ENCODE measurements around the gene TNFSF15. TPM values are rescaled to one million over a fixed set of nuclear protein-coding genes. Genes with fewer than 3 reads are reported as not detected.

Gene TNFSF15
- total RNA-seq, 1 experiment from 2014 or later = not detected

GRCh38 chr9:114813717-114814418, 8.0 kb upstream of the TNFSF15 start:
- H2AK5ac ChIP-seq (ENCODE audit: insufficient read length, low read length) = no peak overlapping the region
- H2BK15ac ChIP-seq (ENCODE audit: low read depth, low read length) = no peak overlapping the region
- peaks cover 4% of the 10 kb centered on the region; the same call in 1 of the 2 replicates for H3K4me1 ChIP-seq (ENCODE audit: insufficient read depth, low read length)
- H3K36me3 Mint-ChIP-seq (ENCODE audit: insufficient read depth in 1 of 3, low read depth in 3 of 3) = no peaks in the 10 kb centered on the region
- H3K79me2 ChIP-seq (ENCODE audit: insufficient read depth, low read length) = no peaks in the 10 kb centered on the region
- H3K27ac ChIP-seq (ENCODE audit: insufficient read length, low read depth, low read length) = no peak overlapping the region
- H3K14ac ChIP-seq (ENCODE audit: insufficient read depth, low read length) = no peak overlapping the region
- no peak overlapping the region for H3K4me2 ChIP-seq (ENCODE audit: insufficient read depth, insufficient read length, low read length)
- no peak overlapping the region for H2BK12ac ChIP-seq (ENCODE audit: insufficient read length, low read depth, low read length)
- H3K27me3 ChIP-seq (ENCODE audit: insufficient read depth, low read length) = no peaks in the 10 kb centered on the region
- no peaks in the 10 kb centered on the region for H3K79me1 ChIP-seq (ENCODE audit: insufficient read depth, low read depth, low read length, poor library complexity, severe bottlenecking)
- peaks cover 0 to 3% of the 10 kb centered on the region in 2 experiments; a peak in 1 of 4 replicates for H3K4me1 Mint-ChIP-seq
- H3K9me3 ChIP-seq (ENCODE audit: control insufficient read depth, low read depth, low read length) = no peaks in the 10 kb centered on the region
- H3K27me3 Mint-ChIP-seq (ENCODE audit: low read depth) = peaks cover 26% of the 10 kb centered on the region
- no peak overlapping the region for H3K4ac ChIP-seq (ENCODE audit: low read depth, low read length)
- WGBS (ENCODE audit: extremely low coverage, insufficient read length, low lambda C conversion rate) = no CpG with 5 or more reads among the region's 5 CpGs
- no peak overlapping the region for H3K23ac ChIP-seq (ENCODE audit: insufficient read length, low read depth, low read length)
- H3K9me3 Mint-ChIP-seq = no peaks in the 10 kb centered on the region
- H3K56ac ChIP-seq (ENCODE audit: insufficient read length, low read depth, low read length) = no peak overlapping the region
- DNase-seq = no peak
- no peak overlapping the region for H3K27ac Mint-ChIP-seq
- no peak overlapping the region for H2AFZ ChIP-seq (ENCODE audit: low read length)
- no peak overlapping the region for H4K5ac ChIP-seq (ENCODE audit: insufficient read length, low read depth, low read length)
- no peak overlapping the region for H4K8ac ChIP-seq (replicated peaks; ENCODE audit: insufficient read length, low read depth, low read length)
- H4K91ac ChIP-seq (ENCODE audit: insufficient read length, low read depth, low read length) = no peak overlapping the region
- H3K9ac ChIP-seq (ENCODE audit: extremely low read depth, insufficient read length, low read length) = no peak overlapping the region
- no peak overlapping the region for H3T11ph ChIP-seq (ENCODE audit: low read length)
- H4K20me1 ChIP-seq (ENCODE audit: control insufficient read depth, insufficient read depth, insufficient read length) = no peaks in the 10 kb centered on the region
- no peak overlapping the region for H3K18ac ChIP-seq (ENCODE audit: insufficient read length, low read depth, low read length)
- no peak overlapping the region for H2BK120ac ChIP-seq (ENCODE audit: low read depth, low read length, poor library complexity, severe bottlenecking)
- H3K4me3 Mint-ChIP-seq = no peak overlapping the region
- no peak overlapping the region for H2BK20ac ChIP-seq (ENCODE audit: low read depth, low read length, poor library complexity, severe bottlenecking)
- no peak for TF ChIP-seq CTCF (conservative IDR thresholded peaks at IDR 0.05)
- no peak overlapping the region for H2BK5ac ChIP-seq (ENCODE audit: insufficient read length, low read length)
- H3K23me2 ChIP-seq (ENCODE audit: insufficient read length, low read depth, low read length, poor library complexity, severe bottlenecking) = no peaks in the 10 kb centered on the region
